KOPT-K1 (cell line): ENCODE data around the gene OASL.
"Not testable (repeated sequence)": the region's sequence is repeated elsewhere in the genome, so short reads cannot be mapped to it uniquely, and the experiment has no call there.

Experiments
- H3K27ac ChIP-seq: fragments of 200-600 bp; sonication (generic); 2 replicates; pipeline ENCODE4 v1.5.1; 2016; ENCODE audit warnings: antibody characterized with exemption, mild to moderate bottlenecking, low read depth, low read length; ENCODE audit not compliant: poor library complexity, severe bottlenecking
- H3K36me3 ChIP-seq: fragments of 200-600 bp; sonication (generic); 2 replicates; pipeline ENCODE4 v1.5.1; 2017; ENCODE audit warnings: antibody characterized with exemption, mild to moderate bottlenecking, low read length, moderate library complexity; ENCODE audit not compliant: insufficient read depth
- H3K9me3 ChIP-seq: fragments of 200-600 bp; sonication (generic); 2 replicates; pipeline ENCODE4 v1.5.1; 2017; ENCODE audit warnings: antibody characterized with exemption, low read length, mild to moderate bottlenecking; ENCODE audit not compliant: insufficient read depth, poor library complexity, severe bottlenecking

Gene OASL

DNA sequence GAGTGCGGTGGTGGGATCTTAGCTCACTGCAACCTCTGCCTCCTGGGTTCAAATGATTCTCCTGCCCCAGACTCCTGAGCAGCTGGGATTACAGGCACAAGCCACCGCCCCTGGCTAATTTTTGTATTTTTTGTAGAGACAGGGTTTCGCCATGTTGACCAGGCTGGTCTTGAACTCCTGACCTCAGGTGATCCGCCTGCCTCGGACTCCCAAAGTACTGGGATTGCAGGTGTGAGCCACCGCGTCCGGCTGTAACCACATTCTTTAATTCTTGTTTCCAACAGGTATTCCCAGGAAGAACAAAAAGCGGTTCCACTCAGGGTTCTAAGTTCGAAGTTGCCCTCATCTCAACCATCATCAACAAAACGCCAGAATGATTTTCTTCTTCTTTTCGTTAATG lies 25.5 kb upstream of the OASL start:
- not testable (repeated sequence) for H3K9me3 ChIP-seq, H3K36me3 ChIP-seq, H3K27ac ChIP-seq

- no peak overlapping the region for H3K27ac ChIP-seq
- no peaks in the 10 kb centered on the region for H3K9me3 ChIP-seq
- no peaks in the 10 kb centered on the region for H3K36me3 ChIP-seq
Observed at GRCh38 chr12:121064116-121064515, 25.1 kb upstream of the OASL start.

DNA sequence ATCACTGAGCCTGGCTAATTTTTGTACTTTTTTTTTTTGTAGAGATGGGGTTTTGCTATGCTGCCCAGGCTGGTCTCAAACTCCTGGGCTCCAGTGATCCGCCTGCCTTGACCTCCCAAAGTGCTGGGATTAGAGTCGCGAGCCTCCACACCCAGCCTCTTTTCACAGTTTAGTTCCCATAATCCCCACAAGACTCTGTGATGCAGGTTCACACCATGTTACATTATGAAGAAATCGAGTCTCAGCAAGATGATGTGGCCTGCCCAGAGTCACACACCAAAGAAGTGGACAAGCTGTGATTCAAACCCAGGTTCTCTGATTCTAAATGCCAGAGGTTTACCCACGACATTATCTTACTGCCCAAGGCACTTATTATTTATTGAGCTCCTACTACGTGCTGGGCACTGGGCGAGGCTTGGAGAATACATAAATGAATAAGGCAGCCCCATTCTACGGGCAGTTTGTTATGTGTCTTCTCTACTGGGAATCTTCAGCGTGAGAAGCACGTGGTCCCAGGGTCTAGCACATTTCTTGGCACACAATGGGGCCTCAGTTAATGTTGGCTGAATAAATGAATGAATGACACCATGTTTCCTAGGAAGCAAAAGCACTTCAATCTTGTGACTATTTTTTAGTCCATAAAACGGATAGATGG lies 23.5 kb upstream of the OASL start:
- Histone ChIP-seq H3K27ac (no peak overlapping the region), H3K9me3 (no peaks in the 10 kb centered on the region), H3K36me3 (no peaks in the 10 kb centered on the region)

GRCh38 chr12:121061831-121062230 lies 22.8 kb upstream of the OASL start:
- Histone ChIP-seq H3K9me3 (no peaks in the 10 kb centered on the region), H3K27ac (no peak overlapping the region)

DNA sequence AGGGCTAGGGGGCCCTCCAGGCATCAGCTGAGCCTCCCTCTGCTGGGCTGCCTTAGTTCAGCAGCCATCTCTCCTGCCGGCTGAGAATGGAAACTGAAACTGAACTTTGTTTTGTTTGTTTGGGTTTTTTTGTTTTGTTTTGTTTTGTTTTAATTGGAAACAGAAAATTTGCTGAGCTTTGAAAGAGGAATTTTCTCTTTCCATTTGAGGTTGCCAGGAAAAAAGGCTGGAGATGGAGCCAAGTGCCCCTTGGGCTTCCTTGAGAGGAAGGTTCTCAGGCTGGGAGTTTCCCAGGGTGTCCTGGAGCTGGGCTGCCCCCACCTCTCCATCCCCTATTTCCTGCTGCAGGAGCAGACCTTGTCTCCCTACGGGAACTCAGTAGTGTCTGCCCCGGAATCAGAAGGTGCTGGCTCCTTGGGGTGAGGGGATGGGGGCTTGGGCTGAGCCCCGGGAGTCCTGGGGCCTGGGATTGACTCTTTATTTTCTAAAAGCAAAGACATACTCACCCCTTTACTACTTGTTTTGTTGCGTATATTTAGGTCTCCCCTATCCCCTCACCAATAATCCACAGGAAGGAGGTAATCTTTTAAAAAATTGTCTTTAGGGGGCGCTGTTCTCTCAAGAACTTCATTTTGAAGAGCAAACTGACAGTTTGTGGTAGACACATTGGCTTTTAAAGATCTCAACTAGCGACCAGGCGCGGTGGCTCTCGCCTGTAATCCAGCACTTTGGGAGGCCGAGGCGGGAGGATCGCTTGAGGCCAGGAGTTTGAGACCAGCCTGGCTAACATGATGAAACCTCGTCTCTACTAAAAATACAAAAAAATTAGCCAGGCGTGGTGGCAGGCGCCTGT lies 21.3 kb upstream of the OASL start:
- H3K9me3 ChIP-seq: no peaks in the 10 kb centered on the region
- peak overlapping the region; percentile 80 for H3K27ac ChIP-seq

More at GRCh38 chr12:121061831-121062230, 22.8 kb upstream of the OASL start:
- H3K36me3 ChIP-seq: no peaks in the 10 kb centered on the region

GRCh38 chr12:121059031-121059898 lies 20.2 kb upstream of the OASL start:
- Histone ChIP-seq H3K36me3 (no peaks in the 10 kb centered on the region), H3K9me3 (no peaks in the 10 kb centered on the region), H3K27ac (no peak overlapping the region)

More for the DNA sequence above, 21.3 kb upstream of the OASL start:
- H3K36me3 ChIP-seq: no peaks in the 10 kb centered on the region

DNA sequence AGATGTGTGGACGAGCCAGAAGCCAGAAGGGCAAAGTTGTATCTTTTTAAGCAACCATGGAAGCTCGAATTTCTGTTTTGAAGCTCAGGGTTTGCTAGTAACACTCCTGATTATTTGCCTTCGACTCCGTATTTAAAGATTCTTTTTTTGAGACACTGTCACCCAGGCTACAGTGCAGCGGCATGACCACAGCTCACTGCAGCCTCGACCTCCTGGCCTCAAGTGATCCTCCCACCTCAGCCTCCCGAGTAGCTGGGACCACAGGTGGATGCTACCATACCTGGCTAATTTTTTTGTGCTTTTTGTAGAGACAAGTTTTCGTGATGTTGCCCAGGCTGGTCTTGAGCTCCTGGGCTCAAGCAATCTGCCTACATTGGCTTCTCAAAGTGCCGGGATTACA lies 18.7 kb upstream of the OASL start:
- Histone ChIP-seq H3K27ac (no peak overlapping the region), H3K9me3 (no peaks in the 10 kb centered on the region), H3K36me3 (no peaks in the 10 kb centered on the region)

- Histone ChIP-seq H3K36me3 (no peaks in the 10 kb centered on the region), H3K9me3 (no peaks in the 10 kb centered on the region), H3K27ac (no peak overlapping the region)
Observed at GRCh38 chr12:121053706-121054105, 14.7 kb upstream of the OASL start.

DNA sequence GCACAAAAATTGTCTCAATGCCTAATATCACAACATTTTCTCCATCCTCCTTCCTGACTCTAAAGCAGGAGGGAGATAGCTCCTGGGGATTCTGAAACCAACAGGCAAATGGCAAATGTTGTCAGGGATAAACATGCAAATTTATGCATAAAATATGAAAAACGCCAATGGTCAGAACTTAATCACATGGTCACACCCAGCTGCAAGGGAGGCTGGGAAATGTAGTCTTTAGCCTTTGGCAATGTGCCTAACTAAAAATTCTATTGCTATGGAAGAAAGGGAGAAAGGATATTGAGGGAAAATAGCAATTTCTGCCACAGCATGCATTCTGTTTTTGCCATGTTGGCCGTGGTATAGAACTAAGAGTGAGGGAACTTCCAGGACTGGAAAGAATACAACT lies 11.7 kb upstream of the OASL start:
- H3K36me3 ChIP-seq: no peaks in the 10 kb centered on the region
- no peaks in the 10 kb centered on the region for H3K9me3 ChIP-seq
- H3K27ac ChIP-seq: no peak overlapping the region

DNA sequence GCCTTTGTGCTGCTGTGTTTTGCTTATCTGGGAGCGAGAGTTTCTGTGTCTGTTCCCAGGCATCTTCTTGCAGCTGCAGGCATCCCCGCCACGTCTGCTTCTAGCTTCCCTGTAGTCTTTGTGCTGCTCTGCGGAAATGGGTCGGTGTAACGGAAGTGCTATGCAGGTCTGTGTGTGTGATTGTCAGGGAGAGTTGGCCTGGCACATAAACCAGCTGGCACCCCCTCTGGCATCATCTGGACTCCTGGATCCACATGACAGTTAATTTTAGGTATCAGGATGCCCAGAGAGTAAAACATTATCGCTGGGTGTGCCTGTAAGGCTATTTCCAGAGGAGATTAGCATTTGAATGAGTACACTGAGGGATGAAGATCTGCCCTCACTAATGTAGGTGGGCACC lies 9.4 kb upstream of the OASL start:
- H3K9me3 ChIP-seq: no peaks in the 10 kb centered on the region
- H3K36me3 ChIP-seq: no peaks in the 10 kb centered on the region
- no peak overlapping the region for H3K27ac ChIP-seq

- H3K36me3 ChIP-seq, H3K9me3 ChIP-seq, H3K27ac ChIP-seq: not testable (repeated sequence)
Observed at GRCh38 chr12:121047400-121047799, 8.4 kb upstream of the OASL start.

- no peaks in the 10 kb centered on the region for H3K9me3 ChIP-seq
- no peak overlapping the region for H3K27ac ChIP-seq
- H3K36me3 ChIP-seq: no peaks in the 10 kb centered on the region
Observed at GRCh38 chr12:121043067-121043466, 4.0 kb upstream of the OASL start.

GRCh38 chr12:121036810-121037326 lies 2.2 kb downstream of the OASL start:
- H3K36me3 ChIP-seq: no peaks in the 10 kb centered on the region
- H3K9me3 ChIP-seq: no peaks in the 10 kb centered on the region
- H3K27ac ChIP-seq: no peak overlapping the region

- H3K27ac ChIP-seq: peak overlapping the region; percentile 50
- H3K36me3 ChIP-seq: no peaks in the 10 kb centered on the region
- H3K9me3 ChIP-seq: no peaks in the 10 kb centered on the region
Observed at GRCh38 chr12:121034616-121035305, 4.3 kb downstream of the OASL start.
